ENCODE measurements around the gene SKIC2. TPM values are rescaled to one million over a fixed set of nuclear protein-coding genes. Genes with fewer than 3 reads are reported as not detected.
A peak's percentile ranks its signal among the peaks of the same experiment; 100 is the strongest.

Gene SKIC2
- total and polyA plus RNA-seq, 10 of the 15 experiments (the other 5 are each of a cell fraction or from before 2014, with no cell fraction given), result 3.3 to 79.2 (median 32.5) TPM

DNA sequence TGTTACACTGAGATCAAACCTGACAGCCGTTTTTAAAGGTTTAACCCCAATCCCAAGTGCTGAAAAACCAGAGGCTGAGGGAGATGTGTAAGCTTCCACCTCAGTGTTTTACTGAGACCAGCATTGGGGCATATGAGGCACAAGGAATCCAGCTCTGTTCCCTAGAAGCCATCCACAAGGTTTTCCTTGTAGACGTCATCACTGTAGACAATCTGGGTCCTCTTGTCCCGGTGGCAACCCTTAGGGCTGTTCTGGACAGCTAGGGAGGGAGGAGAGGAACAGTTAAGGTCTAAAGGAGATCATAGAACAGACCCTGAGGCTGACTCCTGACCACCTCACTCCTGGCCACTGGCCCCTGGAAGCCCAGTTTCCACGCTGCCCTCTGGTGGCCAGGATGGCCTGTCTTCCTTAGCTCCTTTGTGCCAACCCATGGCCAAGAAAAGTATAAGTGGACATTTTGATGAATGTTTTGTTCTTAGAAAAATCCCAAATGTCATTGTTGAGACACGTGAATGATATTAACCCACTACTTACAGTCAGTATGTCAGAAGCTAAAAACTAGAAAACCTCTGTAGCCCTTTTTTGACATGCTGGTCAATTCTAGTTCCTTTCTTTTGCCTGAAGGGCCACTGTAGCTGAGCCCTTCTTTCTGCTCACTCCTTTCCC lies 6.7 kb upstream of the SKIC2 start (continued):
- no peak for TF ChIP-seq KLF5 (IDR thresholded peaks at IDR 0.05; ENCODE audit: partially characterized antibody)
- no peak for TF ChIP-seq CEBPB (IDR thresholded peaks at IDR 0.05; ENCODE audit: borderline replicate concordance in 1 of 2, low read depth in 2 of 2, low read length in 2 of 2)
- no peak for TF ChIP-seq NFIC (IDR thresholded peaks at IDR 0.05; ENCODE audit: low read depth, low read length)
- TF ChIP-seq ZNF384 (IDR thresholded peaks at IDR 0.05; ENCODE audit: borderline replicate concordance, low read depth, low read length), result no peak
- TF ChIP-seq CHD1 (IDR thresholded peaks at IDR 0.05; ENCODE audit: low read depth, low read length), result no peak
- peak; percentile 18; the same call in 1 of the 2 replicates for TF ChIP-seq SMC3 (IDR thresholded peaks at IDR 0.05; ENCODE audit: borderline replicate concordance, low read length)
- TF ChIP-seq BCL11A (IDR thresholded peaks at IDR 0.05; ENCODE audit: low read depth, low read length), result no peak
- no peak for TF ChIP-seq MEF2A (IDR thresholded peaks at IDR 0.05; ENCODE audit: insufficient read depth, low read depth, low read length)
- no peak for TF ChIP-seq SIX5 (IDR thresholded peaks at IDR 0.05; ENCODE audit: low read depth, low read length, severe bottlenecking)
- TF ChIP-seq, protein P1, sequence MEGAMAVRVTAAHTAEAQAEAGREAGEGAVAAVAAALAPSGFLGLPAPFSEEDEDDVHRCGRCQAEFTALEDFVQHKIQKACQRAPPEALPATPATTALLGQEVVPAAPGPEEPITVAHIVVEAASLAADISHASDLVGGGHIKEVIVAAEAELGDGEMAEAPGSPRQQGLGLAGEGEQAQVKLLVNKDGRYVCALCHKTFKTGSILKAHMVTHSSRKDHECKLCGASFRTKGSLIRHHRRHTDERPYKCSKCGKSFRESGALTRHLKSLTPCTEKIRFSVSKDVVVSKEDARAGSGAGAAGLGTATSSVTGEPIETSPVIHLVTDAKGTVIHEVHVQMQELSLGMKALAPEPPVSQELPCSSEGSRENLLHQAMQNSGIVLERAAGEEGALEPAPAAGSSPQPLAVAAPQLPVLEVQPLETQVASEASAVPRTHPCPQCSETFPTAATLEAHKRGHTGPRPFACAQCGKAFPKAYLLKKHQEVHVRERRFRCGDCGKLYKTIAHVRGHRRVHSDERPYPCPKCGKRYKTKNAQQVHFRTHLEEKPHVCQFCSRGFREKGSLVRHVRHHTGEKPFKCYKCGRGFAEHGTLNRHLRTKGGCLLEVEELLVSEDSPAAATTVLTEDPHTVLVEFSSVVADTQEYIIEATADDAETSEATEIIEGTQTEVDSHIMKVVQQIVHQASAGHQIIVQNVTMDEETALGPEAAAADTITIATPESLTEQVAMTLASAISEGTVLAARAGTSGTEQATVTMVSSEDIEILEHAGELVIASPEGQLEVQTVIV (IDR thresholded peaks at IDR 0.05; ENCODE audit: borderline replicate concordance, partially characterized antibody), result no peak
- TF ChIP-seq, protein P2, sequence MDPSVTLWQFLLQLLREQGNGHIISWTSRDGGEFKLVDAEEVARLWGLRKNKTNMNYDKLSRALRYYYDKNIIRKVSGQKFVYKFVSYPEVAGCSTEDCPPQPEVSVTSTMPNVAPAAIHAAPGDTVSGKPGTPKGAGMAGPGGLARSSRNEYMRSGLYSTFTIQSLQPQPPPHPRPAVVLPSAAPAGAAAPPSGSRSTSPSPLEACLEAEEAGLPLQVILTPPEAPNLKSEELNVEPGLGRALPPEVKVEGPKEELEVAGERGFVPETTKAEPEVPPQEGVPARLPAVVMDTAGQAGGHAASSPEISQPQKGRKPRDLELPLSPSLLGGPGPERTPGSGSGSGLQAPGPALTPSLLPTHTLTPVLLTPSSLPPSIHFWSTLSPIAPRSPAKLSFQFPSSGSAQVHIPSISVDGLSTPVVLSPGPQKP (IDR thresholded peaks at IDR 0.05; ENCODE audit: low read depth, low read length), result no peak
- peak; percentile 36; the same call in 1 of the 2 replicates for TF ChIP-seq RAD21 (IDR thresholded peaks at IDR 0.05; ENCODE audit: insufficient read depth, low read depth, low read length)

Measured in GM12878 (cell line).